GM18870 (cell line): ENCODE results near the gene SLC25A38.
A peak's percentile ranks its signal among the peaks of the same experiment; 100 is the strongest.

Source experiments
- ATAC-seq: cut with Tn5 transposase; IDR thresholded peaks from one replicate; pipeline ENCODE4 v1.9.1; 2021; ENCODE audit warnings: moderate library complexity; ENCODE audit not compliant: unreplicated experiment

Gene SLC25A38

DNA sequence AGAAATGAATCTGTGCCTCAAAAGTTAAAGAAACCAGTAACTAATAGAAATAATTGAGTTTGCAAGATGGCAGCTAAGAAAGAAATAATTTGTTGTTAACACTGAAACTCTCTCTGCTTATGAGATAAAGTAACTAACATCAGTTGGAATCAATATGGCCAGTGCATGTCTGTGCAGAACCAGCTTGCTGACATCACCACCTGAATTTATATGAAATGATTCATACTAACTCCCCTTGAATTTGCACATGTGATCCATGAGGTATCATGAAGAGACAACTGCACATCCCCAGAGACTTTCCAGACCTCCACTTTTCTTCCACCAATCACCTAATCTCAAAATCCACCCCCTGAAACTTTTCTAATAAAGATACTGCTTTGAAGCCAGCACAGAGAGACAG is 10.3 kb upstream of the SLC25A38 start:
- no peak for ATAC-seq

- ATAC-seq, result no peak
Measured at GRCh38 chr3:39376959-39377634, 6.1 kb upstream of the SLC25A38 start.

GRCh38 chr3:39378088-39378487 is 5.1 kb upstream of the SLC25A38 start:
- ATAC-seq, result no peak

- no peak for ATAC-seq
Measured at GRCh38 chr3:39378957-39379777, 4.0 kb upstream of the SLC25A38 start.

- no peak for ATAC-seq
Measured at GRCh38 chr3:39379778-39380155, 3.4 kb upstream of the SLC25A38 start.

- ATAC-seq, result no peak
Measured at GRCh38 chr3:39381432-39381831, 1.7 kb upstream of the SLC25A38 start.

- ATAC-seq, result peak; percentile 46
Measured at GRCh38 chr3:39383881-39384664, 903 bp downstream of the SLC25A38 start.

DNA sequence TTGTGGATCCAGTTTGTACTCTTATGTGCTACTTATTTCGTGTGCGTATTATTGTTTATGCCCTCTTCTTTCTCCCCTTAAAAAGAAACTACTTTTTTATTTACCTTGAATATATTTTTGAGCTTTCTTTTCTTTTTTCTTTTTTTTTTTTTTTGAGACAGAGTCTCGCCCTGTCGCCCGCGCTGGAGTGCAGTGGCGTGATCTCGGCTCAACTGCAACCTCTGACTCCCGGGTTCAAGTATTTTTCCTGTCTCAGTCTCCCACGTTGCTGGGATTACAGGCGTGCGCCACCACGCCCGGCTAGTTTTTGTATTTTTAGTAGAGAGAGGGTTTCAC is 1.5 kb downstream of the SLC25A38 start:
- ATAC-seq, result no peak

- ATAC-seq, result no peak
Measured at GRCh38 chr3:39385456-39386090, 2.4 kb downstream of the SLC25A38 start.

- no peak for ATAC-seq
Measured at GRCh38 chr3:39386318-39386717, 3.1 kb downstream of the SLC25A38 start.

- no peak for ATAC-seq
Measured at GRCh38 chr3:39387411-39387975, 4.3 kb downstream of the SLC25A38 start.

GRCh38 chr3:39388153-39388552 is 5.0 kb downstream of the SLC25A38 start:
- ATAC-seq, result no peak

- peak; percentile 89 for ATAC-seq
Measured at GRCh38 chr3:39388741-39389248, 5.6 kb downstream of the SLC25A38 start.

- no peak for ATAC-seq
Measured at GRCh38 chr3:39390181-39390580, 7.0 kb downstream of the SLC25A38 start.

DNA sequence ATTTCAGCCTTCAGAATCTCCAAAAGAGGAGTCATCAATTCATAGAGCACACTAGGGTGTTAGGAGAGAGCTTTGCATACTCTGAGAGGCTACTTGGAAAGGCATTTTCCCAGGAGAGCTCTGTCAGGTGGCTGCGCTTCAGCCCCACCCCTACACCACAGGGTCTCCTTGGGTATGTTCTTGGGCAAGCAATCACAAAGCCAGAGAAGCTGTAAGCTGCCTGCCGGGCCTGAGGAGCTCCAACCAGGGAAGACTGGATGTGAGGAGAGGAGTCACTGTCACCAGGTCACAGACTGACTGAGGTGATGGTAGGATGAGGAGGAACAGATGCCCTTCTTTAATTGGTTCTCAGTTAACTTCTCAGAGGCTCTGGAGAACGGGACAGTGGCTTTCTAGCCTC is 13.5 kb downstream of the SLC25A38 start:
- ATAC-seq, result no peak

DNA sequence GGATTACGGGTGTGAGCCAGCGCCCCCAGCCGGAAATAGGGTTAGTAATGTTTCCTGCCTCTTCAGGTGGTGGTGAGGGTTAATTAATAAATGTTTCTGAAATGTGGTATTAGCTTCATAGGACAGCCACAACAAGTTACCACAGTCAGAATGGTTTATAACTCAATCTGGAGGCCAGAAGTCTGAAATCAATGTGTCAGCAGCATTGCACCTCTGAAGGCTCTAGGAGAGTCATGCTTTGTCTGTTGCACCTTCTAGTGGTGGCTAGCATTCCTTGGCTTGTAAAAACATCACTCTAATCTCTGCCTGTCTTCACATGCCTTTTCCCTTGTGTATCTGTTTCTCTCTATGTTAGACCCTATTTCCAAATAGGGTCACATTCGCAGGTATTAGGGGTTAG is 15.5 kb downstream of the SLC25A38 start:
- ATAC-seq, result no peak

- no peak for ATAC-seq
Measured at GRCh38 chr3:39401983-39402382, 18.8 kb downstream of the SLC25A38 start.

- no peak for ATAC-seq
Measured at GRCh38 chr3:39404943-39405686, 21.9 kb downstream of the SLC25A38 start.

GRCh38 chr3:39405687-39406367 is 22.7 kb downstream of the SLC25A38 start:
- no peak for ATAC-seq
